Cerebellar nuclear complex (tissue), 1 donor: ENCODE data around the gene TRNP1.
"Not testable (repeated sequence)": the region's sequence is repeated elsewhere in the genome, so short reads cannot be mapped to it uniquely, and the experiment has no call there.

ENCODE experiments used
- DNase-seq, 2 experiments: peaks; one replicate each; lab custom pipeline; 2025; lab: John Stamatoyannopoulos, UW

The TRNP1 gene

DNA sequence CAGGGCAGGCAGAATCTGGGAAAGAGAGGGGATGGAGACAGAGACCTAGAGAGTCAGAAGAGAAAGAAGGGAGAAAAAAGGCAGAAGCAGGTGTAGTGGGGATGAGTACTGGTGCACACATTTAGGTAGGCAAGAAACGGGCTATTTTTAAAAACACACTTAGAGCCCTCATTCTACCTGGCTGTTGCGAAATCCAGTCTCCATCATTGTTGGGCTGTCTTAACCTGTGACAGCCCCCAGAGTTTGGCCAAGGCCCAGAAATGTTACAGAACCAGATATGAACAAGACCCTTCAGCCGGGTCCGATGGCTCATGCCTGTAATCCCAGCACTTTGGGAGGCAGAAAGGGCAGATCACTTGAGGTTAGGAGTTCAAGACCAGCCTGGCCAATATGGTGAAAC lies 20.7 kb upstream of the TRNP1 start:
- DNase-seq: no peak

DNA sequence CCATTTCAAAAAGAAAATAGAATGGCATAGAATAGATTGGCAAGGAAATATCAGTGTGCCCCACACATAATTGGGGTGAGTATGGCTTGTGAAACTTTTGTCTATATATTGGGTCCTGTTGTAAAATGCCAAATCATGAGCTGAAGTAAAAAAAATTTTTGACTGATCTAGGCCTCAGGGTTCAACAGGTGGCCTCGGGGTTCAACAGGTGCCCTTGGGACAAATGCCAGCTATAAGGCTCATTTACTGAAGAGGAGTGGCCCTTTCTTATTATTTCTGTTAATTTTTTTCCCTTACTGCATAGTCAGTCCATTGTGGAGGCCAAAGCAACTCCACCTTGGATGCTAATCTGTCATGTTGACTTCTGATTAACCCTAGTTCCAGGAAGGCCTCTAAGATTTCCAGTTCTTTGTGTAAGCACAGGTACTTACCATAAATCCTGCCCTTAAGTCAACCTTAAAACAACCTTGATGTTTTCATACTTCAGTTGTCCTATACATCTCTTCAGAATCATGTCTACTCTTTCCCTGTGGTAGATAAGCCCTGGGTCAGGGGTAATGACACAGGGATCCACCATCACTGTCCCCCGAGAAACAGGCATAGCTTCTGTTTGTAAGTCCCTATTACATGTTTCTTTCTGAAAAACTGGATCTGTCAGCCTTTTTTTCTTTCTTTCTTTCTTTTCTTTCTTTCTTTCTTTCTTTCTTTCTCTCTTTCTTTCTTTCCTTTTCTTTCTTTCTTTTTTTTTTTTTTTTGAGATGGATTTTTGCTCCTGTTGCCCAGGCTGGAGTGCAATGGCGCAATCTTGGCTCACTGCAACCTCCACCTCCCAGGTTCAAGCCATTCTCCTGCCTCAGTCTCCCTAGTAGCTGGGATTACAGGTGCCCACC lies 16.6 kb upstream of the TRNP1 start:
- DNase-seq: no peak

GRCh38 chr1:26978901-26979300 lies 14.6 kb upstream of the TRNP1 start:
- DNase-seq: no peak

DNA sequence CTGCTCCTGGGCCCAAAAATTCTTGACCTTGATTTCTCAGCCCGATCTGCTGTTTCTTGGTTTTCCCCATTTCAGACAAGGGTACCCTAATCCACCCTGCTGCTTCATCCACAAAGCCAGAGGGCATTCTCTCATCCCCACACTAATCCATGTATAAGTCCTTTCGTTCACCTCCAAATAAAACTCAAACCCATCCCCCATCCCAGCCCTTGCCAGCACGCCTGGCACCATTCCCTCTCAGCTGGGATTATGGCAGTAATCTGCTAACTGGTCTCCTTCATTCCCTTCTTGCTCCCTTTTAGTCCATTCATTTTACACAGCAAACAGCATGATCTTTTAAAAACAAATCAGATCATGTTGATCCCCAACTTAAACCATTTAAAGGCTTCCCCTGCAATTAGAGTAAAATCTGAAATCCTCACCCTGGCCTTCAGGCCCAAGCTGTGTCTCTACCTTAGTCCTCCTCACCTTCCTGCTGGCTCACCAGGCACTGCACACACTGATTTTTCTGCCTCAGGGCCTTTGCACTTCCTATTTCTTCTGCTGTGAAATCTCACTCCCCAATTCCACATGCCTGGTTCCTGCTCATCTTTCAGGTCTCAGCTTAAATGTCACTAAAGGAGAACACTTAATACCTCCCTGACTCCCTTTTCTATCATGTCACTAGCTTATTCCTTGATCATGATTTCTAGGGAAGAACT lies 12.2 kb upstream of the TRNP1 start:
- no peak for DNase-seq

DNA sequence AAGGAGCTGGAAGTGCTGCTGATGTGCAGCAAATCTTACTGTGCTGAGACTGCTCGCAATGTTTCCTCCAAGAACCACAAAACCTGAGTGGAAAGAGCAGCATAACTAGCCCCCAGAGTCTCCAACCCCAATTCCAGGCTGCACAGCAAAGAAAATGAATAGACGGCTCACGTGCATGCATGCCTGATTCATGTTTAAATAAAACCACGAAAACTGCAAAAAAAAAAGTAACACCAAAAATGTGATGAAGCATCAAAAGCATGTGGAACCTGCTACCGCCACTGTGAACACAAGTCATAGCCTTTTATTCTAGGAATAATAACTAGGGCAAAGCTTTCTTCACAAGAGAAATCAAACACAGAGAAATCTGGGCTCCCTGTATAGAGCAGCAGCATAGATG lies 9.6 kb upstream of the TRNP1 start:
- DNase-seq: no peak

GRCh38 chr1:26984291-26984690 lies 9.2 kb upstream of the TRNP1 start:
- DNase-seq: no peak

DNA sequence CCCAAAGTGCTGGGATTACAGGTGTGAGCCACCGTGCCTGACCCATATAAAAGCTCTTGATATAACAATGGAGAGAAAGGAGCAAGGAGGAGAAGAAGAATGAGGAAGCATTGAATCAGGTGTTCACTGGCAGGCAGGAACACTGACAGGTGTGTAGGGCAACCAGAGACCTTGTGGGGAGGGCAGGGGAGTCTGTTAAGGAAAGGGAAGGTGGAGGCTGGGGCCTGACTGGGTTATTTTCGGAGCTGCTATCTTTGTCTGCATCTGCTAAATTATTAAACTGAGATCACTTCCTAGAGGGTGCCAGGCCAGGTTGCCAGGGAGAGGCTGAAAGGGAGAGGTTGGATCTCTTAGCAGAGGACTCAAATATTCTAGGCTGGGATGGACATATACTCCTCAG lies 6.8 kb upstream of the TRNP1 start:
- DNase-seq: no peak

GRCh38 chr1:26989403-26990109 lies 3.9 kb upstream of the TRNP1 start:
- not testable (repeated sequence) for DNase-seq

- no peak for DNase-seq
Observed at GRCh38 chr1:26991310-26992116, 2.0 kb upstream of the TRNP1 start.

DNA sequence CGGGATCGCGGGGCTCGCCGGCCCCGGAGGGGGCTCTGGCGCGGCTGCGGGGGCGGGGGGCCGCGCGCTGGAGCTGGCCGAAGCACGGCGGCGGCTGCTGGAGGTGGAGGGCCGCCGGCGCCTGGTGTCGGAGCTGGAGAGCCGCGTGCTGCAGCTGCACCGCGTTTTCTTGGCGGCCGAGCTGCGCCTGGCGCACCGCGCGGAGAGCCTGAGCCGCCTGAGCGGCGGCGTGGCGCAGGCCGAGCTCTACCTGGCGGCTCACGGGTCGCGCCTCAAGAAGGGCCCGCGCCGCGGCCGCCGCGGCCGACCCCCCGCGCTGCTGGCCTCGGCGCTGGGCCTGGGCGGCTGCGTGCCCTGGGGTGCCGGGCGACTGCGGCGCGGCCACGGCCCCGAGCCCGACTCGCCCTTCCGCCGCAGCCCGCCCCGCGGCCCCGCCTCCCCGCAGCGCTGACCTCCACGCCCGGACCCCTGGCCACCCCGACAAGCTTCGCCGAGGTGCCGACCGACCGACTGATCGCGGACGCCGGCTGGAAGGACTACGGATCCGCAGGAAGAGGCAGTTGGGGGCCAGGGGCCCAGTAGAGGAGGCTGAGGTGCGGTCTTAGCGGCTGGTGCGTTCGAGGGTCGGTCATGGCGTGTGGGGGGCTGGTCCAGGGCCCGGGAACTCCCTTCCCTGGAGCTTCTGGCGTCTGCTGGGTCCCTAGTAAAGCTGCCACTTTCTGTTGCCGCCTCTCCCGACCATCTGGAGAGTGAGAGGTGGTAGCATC lies 711 bp downstream of the TRNP1 start:
- DNase-seq: no peak

GRCh38 chr1:26994787-26995517 lies 1.5 kb downstream of the TRNP1 start:
- no peak for DNase-seq

GRCh38 chr1:26996024-26996423 lies 2.5 kb downstream of the TRNP1 start:
- no peak for DNase-seq

GRCh38 chr1:26996665-26997064 lies 3.2 kb downstream of the TRNP1 start:
- no peak for DNase-seq

DNA sequence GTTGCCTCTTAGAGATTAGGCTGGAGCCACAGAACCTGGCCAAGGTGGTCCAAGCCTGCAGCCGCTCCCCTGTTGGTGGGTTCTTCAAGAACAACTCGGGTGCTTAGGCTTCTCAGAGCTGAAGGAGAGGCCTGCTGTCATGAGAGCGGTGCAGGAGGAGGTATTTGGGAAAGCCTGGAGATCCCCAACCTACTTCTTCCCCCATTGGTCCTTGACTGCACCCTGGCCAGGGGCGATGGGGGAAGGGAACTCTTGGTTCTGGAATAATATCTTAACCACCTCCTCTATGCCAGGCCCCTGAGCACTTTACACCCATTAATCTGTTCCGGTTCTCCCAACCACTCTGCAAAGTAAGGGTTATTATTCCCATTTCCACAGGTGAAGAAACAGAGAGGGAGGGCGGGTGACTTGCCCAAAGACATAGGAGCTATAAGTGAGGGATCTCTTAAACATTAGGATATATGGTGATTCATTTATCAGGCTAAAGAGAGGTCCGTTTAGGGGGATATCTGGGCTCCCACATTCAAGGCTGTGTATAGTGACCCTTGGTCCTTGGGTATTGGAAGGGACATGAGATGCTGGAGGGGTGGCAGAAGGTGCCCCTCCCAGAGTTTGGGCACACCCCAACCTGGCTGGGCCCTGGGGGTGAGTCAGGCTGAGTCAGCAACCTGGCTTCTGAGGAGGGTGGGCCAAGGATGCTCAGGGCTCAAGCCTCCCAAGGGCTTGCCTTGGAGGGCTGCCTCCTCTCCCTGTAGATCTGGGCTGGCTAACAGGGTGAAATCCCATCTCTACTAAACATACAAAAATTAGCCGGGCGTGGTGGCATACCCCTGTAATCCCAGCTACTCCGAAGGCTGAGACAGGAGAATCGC lies 5.2 kb downstream of the TRNP1 start:
- DNase-seq: no peak

DNA sequence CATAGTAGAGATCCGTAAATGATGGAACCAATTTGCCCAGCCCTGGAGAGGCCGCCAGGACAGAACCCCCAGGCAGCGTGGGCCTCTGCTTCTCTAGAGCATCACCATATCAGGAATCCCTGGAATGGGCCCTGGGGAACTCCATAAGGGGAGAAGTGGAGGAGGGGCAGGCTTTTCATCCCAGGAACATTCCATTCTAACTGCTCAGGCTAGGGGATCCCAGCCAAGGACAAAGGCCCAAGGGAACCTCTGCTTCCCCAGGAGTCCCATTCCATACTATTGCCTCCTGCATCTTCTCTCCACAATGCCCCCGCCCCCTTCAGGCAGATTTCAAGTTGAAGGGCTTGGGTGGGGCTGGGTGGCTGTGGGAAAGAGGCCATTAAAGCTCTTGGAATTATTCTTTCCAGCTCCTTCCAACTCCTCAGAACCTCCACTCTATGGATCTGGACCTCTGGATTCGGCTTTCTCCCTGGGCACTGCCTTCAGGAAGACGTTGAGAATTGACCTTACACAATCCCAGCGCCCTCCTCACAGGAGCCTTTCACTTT lies 6.0 kb downstream of the TRNP1 start:
- no peak for DNase-seq

DNA sequence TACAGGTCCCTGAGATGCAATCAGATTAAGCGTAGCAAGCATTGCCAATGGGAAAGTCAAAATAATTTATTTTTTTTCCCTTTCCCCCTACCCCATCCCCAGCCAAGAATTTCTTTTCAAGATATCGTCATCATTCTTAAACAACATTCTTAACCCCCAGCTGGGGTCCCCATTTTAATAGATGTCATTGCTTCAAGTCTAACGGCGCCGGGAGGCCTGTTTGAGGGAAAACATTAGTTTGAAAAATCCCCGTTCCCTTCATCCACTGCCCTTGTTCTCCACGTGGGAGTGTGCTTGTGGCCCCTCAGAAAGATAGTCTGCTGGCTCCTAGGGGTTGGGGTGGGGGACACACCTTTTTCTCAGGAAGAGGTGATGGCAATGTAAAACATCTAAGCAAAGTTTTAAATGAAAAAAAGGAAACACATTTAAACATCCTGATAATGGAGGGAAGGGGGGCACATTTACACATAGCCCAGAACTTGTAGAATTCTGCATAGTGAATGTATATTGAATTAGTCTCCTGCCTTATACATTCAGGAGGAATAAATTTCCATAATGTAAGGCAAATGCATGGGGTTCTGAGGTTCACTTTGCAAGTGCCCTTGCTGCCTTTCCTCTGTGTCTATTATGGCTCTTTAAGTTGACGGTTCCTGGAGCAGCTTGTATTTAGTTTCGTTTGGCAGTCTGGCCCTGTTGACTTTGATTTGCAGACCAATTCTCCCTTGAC lies 6.8 kb downstream of the TRNP1 start:
- DNase-seq: no peak

DNA sequence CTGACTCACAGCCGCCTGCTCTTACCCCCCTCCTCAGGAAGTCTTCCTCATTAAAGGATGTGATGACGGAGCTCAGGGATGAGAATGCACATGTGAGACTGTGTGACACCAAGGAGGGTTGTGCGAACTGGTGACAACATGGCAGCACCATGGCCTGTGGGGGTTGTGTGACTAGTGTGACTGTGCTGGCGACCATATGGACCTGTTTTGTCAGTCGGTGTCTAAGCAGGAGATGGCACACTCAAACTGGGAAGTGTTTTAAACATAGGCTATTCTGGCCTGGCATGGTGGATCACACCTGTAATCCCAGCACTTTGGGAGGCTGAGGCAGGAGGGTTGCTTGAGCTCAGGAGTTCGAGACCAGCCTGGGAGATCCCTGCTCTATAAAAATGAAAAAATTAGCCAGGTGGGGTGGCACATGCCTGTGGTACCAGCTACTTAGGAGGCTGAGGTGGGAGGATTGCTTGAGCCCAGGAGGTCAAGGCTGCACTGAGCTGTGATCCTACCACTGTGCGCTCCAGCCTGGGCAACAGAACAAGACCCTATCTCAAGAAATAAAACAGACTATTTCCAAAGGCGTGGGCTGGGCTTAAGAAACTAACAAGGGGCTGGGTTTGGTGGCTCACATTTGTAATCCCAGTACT lies 7.4 kb downstream of the TRNP1 start:
- DNase-seq: no peak
